Measurements from ENCODE around the gene EML2.

DNA sequence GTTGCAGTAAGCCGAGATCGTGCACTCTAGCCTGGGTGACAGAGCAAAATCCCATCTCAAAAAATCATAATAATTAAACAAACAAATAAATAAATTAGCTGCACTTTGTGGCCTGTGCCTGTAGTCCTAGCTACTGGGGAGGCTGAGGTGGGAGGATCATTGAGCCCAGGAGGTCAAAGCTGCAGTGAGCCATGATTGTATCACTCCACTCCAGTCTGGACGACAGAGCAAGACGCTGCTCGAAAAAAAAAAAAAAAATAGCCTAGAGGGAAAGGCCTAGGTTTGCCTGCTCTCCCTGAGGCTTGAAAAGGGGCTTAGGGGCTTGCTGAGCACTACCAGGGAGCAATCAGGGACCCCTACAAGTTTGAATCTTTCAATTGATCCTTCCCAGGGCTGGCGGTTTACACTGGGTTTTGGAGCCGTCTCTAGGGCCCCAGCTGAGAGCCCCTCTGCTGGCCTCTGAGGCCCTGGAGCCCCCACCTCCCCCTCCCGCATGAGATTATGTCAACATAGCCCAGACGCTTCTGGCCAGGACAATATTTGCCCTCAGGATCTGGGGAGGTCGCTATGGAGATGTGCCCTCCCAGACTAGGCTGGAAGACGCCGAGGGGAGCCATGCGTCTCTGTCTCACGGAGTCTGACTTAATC lies 18.4 kb upstream of the EML2 start:
- TF ChIP-seq, protein P1, sequence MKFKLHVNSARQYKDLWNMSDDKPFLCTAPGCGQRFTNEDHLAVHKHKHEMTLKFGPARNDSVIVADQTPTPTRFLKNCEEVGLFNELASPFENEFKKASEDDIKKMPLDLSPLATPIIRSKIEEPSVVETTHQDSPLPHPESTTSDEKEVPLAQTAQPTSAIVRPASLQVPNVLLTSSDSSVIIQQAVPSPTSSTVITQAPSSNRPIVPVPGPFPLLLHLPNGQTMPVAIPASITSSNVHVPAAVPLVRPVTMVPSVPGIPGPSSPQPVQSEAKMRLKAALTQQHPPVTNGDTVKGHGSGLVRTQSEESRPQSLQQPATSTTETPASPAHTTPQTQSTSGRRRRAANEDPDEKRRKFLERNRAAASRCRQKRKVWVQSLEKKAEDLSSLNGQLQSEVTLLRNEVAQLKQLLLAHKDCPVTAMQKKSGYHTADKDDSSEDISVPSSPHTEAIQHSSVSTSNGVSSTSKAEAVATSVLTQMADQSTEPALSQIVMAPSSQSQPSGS (tag by site-specific recombination; IDR thresholded peaks at IDR 0.05; ENCODE audit: low read depth): no peak
- TF ChIP-seq ZNF114 (tag by site-specific recombination; IDR thresholded peaks at IDR 0.05) (no peak), SP3 (tag by site-specific recombination; IDR thresholded peaks at IDR 0.05) (no peak), ZBTB1 (tag by site-specific recombination; IDR thresholded peaks at IDR 0.05) (no peak), ZNF324 (tag by site-specific recombination; IDR thresholded peaks at IDR 0.05) (no peak), OVOL3 (tag by site-specific recombination; IDR thresholded peaks at IDR 0.05) (no peak)
- TF ChIP-seq, protein P2, sequence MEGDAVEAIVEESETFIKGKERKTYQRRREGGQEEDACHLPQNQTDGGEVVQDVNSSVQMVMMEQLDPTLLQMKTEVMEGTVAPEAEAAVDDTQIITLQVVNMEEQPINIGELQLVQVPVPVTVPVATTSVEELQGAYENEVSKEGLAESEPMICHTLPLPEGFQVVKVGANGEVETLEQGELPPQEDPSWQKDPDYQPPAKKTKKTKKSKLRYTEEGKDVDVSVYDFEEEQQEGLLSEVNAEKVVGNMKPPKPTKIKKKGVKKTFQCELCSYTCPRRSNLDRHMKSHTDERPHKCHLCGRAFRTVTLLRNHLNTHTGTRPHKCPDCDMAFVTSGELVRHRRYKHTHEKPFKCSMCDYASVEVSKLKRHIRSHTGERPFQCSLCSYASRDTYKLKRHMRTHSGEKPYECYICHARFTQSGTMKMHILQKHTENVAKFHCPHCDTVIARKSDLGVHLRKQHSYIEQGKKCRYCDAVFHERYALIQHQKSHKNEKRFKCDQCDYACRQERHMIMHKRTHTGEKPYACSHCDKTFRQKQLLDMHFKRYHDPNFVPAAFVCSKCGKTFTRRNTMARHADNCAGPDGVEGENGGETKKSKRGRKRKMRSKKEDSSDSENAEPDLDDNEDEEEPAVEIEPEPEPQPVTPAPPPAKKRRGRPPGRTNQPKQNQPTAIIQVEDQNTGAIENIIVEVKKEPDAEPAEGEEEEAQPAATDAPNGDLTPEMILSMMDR (tag by site-specific recombination; IDR thresholded peaks at IDR 0.05): no peak
